Bronchial epithelial cell (primary cell): ENCODE measurements around the gene SLC25A19. TPM values are rescaled to one million over a fixed set of nuclear protein-coding genes. Genes with fewer than 3 reads are reported as not detected.
A peak's percentile ranks its signal among the peaks of the same experiment; 100 is the strongest.
"Not testable (repeated sequence)": the region's sequence is repeated elsewhere in the genome, so short reads cannot be mapped to it uniquely, and the experiment has no call there.

ENCODE experiments used
- DNase-seq: peaks from one replicate; pipeline ENCODE4 v3.0.0-alpha.2; 2010; ENCODE audit warnings: low read depth
- FAIRE-seq: peaks from 2 replicates; lab custom pipeline; 2011; peaks lifted over from hg19 to GRCh38; lab: Jason Lieb, UNC
- H3K27me3 ChIP-seq: 2 replicates; pipeline ENCODE4 v1.5.1; 2011; ENCODE audit warnings: low read length; ENCODE audit not compliant: control insufficient read depth, insufficient read depth
- H3K36me3 ChIP-seq: 2 replicates; pipeline ENCODE4 v1.5.1; 2011; ENCODE audit warnings: low read length; ENCODE audit not compliant: control insufficient read depth, insufficient read depth
- H3K4me3 ChIP-seq: 2 replicates; pipeline ENCODE4 v1.5.1; 2011; ENCODE audit warnings: mild to moderate bottlenecking, low read depth, low read length, control low read depth
- total RNA-seq: library from RNA; depleted of rRNA; stranded (reverse); fragments of >200 nt; gene quantifications from 2 replicates; pipeline ENCODE4 v1.2.1, GENCODE V29; 2014
- TF ChIP-seq, protein P1 (sequence below): IDR thresholded peaks from 2 replicates; pipeline ENCODE4 v1.5.1; 2011; ENCODE audit warnings: mild to moderate bottlenecking, moderate library complexity, low read length, control low read depth, inconsistent platforms; ENCODE audit not compliant: insufficient read depth, severe bottlenecking

The SLC25A19 gene
- total RNA-seq, 1 donor from 2014 or later, result 12.1 TPM

DNA sequence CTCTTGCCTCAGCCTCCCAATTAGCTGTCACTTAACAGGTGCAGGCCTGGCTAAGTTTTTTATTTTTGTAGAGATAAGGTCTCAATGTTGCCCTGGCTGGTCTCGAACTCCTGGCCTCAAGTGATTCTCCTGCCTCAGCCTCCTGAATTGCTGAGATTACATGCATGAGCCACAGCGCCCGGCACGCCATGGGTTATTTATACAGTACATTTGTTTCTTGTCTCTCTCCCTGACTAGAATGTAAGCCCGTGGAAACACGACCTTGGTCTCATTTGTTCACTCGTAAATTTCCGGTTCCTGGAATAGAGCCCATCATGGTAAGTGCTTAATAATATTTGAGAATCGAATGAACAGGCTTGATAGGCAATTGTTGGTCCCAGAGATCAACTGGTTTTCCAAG lies 2.0 kb downstream of the SLC25A19 start:
- Histone ChIP-seq H3K36me3 (peaks cover 7% of the 10 kb centered on the region), H3K4me3 (no peak overlapping the region), H3K27me3 (no peaks in the 10 kb centered on the region)
- TF ChIP-seq, protein P1, sequence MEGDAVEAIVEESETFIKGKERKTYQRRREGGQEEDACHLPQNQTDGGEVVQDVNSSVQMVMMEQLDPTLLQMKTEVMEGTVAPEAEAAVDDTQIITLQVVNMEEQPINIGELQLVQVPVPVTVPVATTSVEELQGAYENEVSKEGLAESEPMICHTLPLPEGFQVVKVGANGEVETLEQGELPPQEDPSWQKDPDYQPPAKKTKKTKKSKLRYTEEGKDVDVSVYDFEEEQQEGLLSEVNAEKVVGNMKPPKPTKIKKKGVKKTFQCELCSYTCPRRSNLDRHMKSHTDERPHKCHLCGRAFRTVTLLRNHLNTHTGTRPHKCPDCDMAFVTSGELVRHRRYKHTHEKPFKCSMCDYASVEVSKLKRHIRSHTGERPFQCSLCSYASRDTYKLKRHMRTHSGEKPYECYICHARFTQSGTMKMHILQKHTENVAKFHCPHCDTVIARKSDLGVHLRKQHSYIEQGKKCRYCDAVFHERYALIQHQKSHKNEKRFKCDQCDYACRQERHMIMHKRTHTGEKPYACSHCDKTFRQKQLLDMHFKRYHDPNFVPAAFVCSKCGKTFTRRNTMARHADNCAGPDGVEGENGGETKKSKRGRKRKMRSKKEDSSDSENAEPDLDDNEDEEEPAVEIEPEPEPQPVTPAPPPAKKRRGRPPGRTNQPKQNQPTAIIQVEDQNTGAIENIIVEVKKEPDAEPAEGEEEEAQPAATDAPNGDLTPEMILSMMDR, result no peak
- no peak for DNase-seq
- FAIRE-seq, result no peak

DNA sequence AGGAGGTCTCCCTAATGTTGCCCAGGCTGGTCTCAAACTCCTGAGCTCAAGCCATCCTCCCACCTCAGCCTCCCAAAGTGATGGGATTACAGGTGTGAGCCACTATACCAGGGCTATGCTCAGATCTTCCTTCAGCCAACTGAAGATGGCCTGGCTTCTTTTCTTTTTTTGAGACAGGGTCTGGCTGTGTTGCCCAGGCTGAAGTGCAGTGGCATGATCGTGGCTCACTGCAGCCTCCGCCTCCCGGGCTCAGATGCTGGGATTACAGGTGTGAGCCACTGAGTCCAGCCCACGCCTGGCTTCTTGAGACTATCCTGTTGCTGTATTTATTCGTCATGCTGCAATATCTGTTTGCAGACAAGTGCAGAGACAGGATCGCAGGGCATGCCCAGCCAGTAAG lies 4.1 kb downstream of the SLC25A19 start:
- no peak for FAIRE-seq
- H3K4me3 ChIP-seq, result no peak overlapping the region
- peaks cover 7% of the 10 kb centered on the region for H3K36me3 ChIP-seq
- TF ChIP-seq, protein P1, result no peak
- H3K27me3 ChIP-seq, result no peaks in the 10 kb centered on the region
- DNase-seq, result no peak

DNA sequence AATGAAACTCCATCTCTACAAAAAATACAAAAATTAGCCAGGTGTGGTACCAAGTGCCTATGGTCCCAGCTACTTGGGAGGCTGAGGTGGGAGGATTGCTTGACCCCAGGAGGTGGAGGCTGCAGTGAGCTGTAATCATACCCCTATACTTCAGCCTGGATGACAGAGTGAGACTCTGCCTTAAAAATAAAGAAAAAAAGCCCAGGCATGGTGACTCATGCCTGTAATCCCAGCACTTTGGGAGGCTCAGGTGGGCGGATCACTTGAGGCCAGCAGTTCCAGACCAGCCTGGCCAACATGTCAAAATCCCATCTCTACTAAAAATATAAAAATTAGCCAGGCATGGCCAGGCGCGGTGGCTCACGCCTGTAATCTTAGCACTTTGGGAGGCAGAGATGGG lies 9.0 kb downstream of the SLC25A19 start:
- not testable (repeated sequence) for FAIRE-seq, H3K27me3 ChIP-seq, H3K36me3 ChIP-seq, DNase-seq, H3K4me3 ChIP-seq

DNA sequence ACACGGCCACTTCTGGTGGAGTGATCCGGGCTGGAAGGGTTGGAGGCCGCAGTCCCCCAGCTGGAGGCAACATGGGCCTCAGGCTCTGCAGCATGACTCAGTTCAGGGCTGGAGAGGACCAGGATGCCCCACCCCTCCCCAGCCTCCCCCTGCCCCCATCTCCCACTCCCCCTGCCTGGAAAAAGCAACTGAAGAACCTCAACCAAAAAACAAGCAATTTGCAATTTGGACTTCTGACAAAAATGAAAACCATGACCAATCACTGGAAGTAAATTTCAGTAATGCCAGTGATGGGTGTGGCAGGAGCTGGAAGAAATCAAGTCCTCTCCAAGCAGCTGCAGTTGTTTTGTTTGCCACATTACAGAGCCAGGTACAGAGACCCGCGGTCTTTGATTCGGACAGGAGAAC lies 11.6 kb downstream of the SLC25A19 start:
- DNase-seq (peak; percentile 21), FAIRE-seq (no peak)
- Histone ChIP-seq H3K4me3 (no peak overlapping the region), H3K27me3 (no peaks in the 10 kb centered on the region), H3K36me3 (peaks cover 6% of the 10 kb centered on the region)
- TF ChIP-seq, protein P1, result no peak

DNA sequence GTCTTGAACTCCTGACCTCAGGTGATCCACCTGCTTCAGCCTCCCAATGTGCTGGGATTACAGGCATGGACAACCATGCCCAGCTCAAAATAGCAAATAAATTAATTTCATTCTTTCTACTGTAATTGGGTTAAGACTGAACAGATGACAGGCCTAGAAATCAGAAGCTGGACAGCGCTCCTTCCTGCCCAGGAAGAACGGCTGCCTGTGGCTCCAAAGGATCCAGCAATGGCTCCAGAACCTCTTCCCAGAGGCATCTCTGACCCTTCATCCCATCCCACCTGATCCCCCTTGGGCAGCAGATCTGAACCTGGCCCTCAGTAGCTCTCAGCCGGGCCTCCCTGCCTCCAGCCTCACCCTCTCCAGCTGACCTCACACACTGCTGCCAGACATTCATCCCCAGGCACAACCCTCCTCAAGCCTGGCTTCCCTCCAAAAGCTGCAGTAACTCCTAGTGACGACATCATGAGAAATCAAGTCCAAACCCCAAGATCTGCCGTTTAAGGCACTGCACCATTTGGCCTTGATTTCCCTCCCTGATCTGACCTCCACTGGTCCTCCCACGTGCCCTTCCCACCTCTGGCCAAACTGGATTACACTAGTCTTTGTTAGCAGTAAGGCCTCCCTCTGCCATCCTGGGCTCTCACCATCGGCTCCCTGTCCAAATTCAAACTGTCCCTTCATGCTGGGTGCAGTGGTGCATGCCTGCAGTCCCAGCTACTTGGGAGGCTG lies 15.1 kb downstream of the SLC25A19 start:
- Histone ChIP-seq H3K36me3 (peaks cover 7% of the 10 kb centered on the region), H3K4me3 (no peak overlapping the region), H3K27me3 (no peaks in the 10 kb centered on the region)
- TF ChIP-seq, protein P1, result no peak
- FAIRE-seq (peak; percentile 92), DNase-seq (peak; percentile 71)

DNA sequence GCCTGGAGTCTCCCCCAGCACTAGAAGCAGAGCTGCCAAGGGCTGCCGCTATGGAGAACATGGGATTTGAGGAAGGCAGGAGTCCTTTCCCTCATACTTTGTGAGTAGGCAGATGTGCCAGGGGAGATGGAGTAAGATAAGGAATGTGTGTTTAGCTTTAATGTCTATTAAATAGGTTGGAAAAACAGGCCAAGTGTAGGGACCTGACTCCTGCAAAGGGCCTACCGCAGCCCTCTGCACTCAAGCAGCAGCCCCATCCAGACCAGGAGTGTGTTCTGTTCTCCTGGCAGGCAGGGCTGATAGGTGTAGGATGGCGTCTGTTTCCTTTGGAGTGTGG lies 16.4 kb downstream of the SLC25A19 start:
- Histone ChIP-seq H3K27me3 (no peaks in the 10 kb centered on the region), H3K4me3 (no peak overlapping the region), H3K36me3 (peaks cover 7% of the 10 kb centered on the region)
- FAIRE-seq, result no peak
- TF ChIP-seq, protein P1, result no peak
- no peak for DNase-seq
